Middle frontal gyrus (tissue), 1 donor: ENCODE measurements around the gene CATSPERB.
"Not testable (repeated sequence)": the region's sequence is repeated elsewhere in the genome, so short reads cannot be mapped to it uniquely, and the experiment has no call there.

Experiments used
- DNase-seq: peaks from one replicate; pipeline ENCODE4 v3.0.0-alpha.2; 2015; ENCODE audit warnings: low spot score; ENCODE audit errors: extremely low spot score

The CATSPERB gene

GRCh38 chr14:91669867-91670266 lies 62.0 kb downstream of the CATSPERB start:
- DNase-seq = no peak

GRCh38 chr14:91667101-91667500 lies 64.8 kb downstream of the CATSPERB start:
- not testable (repeated sequence) for DNase-seq

- DNase-seq = no peak
Observed at GRCh38 chr14:91660790-91661189, 71.1 kb downstream of the CATSPERB start.

GRCh38 chr14:91654836-91655235 lies 77.0 kb downstream of the CATSPERB start:
- no peak for DNase-seq

GRCh38 chr14:91653451-91653850 lies 78.4 kb downstream of the CATSPERB start:
- DNase-seq = no peak

- DNase-seq = no peak
Observed at GRCh38 chr14:91649930-91650329, 82.0 kb downstream of the CATSPERB start.

GRCh38 chr14:91647856-91648255 lies 84.0 kb downstream of the CATSPERB start:
- no peak for DNase-seq

GRCh38 chr14:91636604-91637003 lies 95.3 kb downstream of the CATSPERB start:
- no peak for DNase-seq

- no peak for DNase-seq
Observed at GRCh38 chr14:91624757-91625156, 107.1 kb downstream of the CATSPERB start.

GRCh38 chr14:91614187-91614586 lies 117.7 kb downstream of the CATSPERB start:
- no peak for DNase-seq

- DNase-seq = no peak
Observed at GRCh38 chr14:91613459-91614112, 118.3 kb downstream of the CATSPERB start.

- DNase-seq = no peak
Observed at GRCh38 chr14:91611528-91611927, 120.4 kb downstream of the CATSPERB start.

GRCh38 chr14:91609161-91609560 lies 122.7 kb downstream of the CATSPERB start:
- no peak for DNase-seq

GRCh38 chr14:91607322-91608047 lies 124.4 kb downstream of the CATSPERB start:
- DNase-seq = no peak

- no peak for DNase-seq
Observed at GRCh38 chr14:91606851-91607250, 125.0 kb downstream of the CATSPERB start.

- not testable (repeated sequence) for DNase-seq
Observed at GRCh38 chr14:91604611-91605010, 127.3 kb downstream of the CATSPERB start.

- no peak for DNase-seq
Observed at GRCh38 chr14:91599994-91600393, 131.9 kb downstream of the CATSPERB start.

GRCh38 chr14:91595736-91596135 lies 136.2 kb downstream of the CATSPERB start:
- no peak for DNase-seq

- not testable (repeated sequence) for DNase-seq
Observed at GRCh38 chr14:91593957-91594356, 137.9 kb downstream of the CATSPERB start.

- DNase-seq = no peak
Observed at GRCh38 chr14:91586410-91586809, 145.5 kb downstream of the CATSPERB start.

GRCh38 chr14:91585856-91586255 lies 146.0 kb downstream of the CATSPERB start:
- DNase-seq = no peak

- DNase-seq = no peak
Observed at GRCh38 chr14:91582761-91583160, 149.1 kb downstream of the CATSPERB start.
